ENCODE measurements around the gene SMG6. TPM values are rescaled to one million over a fixed set of nuclear protein-coding genes. Genes with fewer than 3 reads are reported as not detected.

SMG6 gene
- polyA plus RNA-seq, 1 of the 3 experiments (the other 2 are of a cell fraction) = 15.7 TPM

GRCh38 chr17:2057760-2058585 lies 245.6 kb downstream of the SMG6 start (continued):
- TF ChIP-seq REST (IDR thresholded peaks at IDR 0.05; ENCODE audit: low read depth, low read length) = no peak
- TF ChIP-seq RXRA (IDR thresholded peaks at IDR 0.05; ENCODE audit: borderline replicate concordance, low read depth) = no peak
- TF ChIP-seq TAF1 (IDR thresholded peaks at IDR 0.05; ENCODE audit: borderline replicate concordance, low read depth, low read length) = no peak
- no peak for TF ChIP-seq USF1 (IDR thresholded peaks at IDR 0.05; ENCODE audit: borderline replicate concordance, low read depth)
- no peak for TF ChIP-seq RCOR1 (IDR thresholded peaks at IDR 0.05; ENCODE audit: low read length)
- no peak for TF ChIP-seq CHD2 (IDR thresholded peaks at IDR 0.05; ENCODE audit: low read length, partially characterized antibody)
- no peak for TF ChIP-seq FOXM1 (IDR thresholded peaks at IDR 0.05; ENCODE audit: low read depth)
- TF ChIP-seq ELF1 (IDR thresholded peaks at IDR 0.05) = no peak

DNA sequence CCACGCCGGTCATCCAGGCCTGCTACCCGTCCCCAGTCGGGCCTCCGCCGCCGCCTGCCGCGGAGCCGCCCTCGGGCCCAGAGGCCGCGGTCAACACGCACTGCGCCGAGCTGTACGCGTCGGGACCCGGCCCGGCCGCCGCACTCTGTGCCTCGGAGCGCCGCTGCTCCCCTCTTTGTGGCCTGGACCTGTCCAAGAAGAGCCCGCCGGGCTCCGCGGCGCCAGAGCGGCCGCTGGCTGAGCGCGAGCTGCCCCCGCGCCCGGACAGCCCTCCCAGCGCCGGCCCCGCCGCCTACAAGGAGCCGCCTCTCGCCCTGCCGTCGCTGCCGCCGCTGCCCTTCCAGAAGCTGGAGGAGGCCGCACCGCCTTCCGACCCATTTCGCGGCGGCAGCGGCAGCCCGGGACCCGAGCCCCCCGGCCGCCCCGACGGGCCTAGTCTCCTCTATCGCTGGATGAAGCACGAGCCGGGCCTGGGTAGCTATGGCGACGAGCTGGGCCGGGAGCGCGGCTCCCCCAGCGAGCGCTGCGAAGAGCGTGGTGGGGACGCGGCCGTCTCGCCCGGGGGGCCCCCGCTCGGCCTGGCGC lies 246.3 kb downstream of the SMG6 start:
- POLR2A ChIA-PET = no interaction called here
- no peak for TF ChIP-seq EZH2phosphoT487 (IDR thresholded peaks at IDR 0.05; ENCODE audit: borderline replicate concordance, low read depth)
- no peak for TF ChIP-seq JUND (IDR thresholded peaks at IDR 0.05)
- no peak for TF ChIP-seq MXI1 (IDR thresholded peaks at IDR 0.05; ENCODE audit: low read depth, low read length)
- no peak for TF ChIP-seq USF1 (IDR thresholded peaks at IDR 0.05; ENCODE audit: borderline replicate concordance, low read depth)
- no peak for TF ChIP-seq REST (IDR thresholded peaks at IDR 0.05; ENCODE audit: low read depth, low read length)
- TF ChIP-seq RCOR1 (IDR thresholded peaks at IDR 0.05; ENCODE audit: low read length) = no peak
- TF ChIP-seq TCF12 (IDR thresholded peaks at IDR 0.05) = no peak
- no peak for TF ChIP-seq GATA2 (CRISPR knock-in tag; IDR thresholded peaks at IDR 0.05)
- Histone ChIP-seq H3K36me3 (replicated peaks in 1 of 2; ENCODE audit: control insufficient read depth in 1 of 2, insufficient read depth in 2 of 2, low read length in 1 of 2) (peaks cover 0 to 18% of the 10 kb centered on the region in 2 experiments), H3K9me2 (no peaks in the 10 kb centered on the region), H3K4me1 (ENCODE audit: control insufficient read depth in 1 of 2, insufficient read depth in 2 of 2, low read depth in 1 of 2, low read length in 1 of 2) (peaks cover under 1 to 11% of the 10 kb centered on the region in 2 experiments; a peak in 3 of 4 replicates), H2AFZ (ENCODE audit: low read depth) (no peak overlapping the region), H3K27ac (ENCODE audit: low read depth in 2 of 2, low read length in 1 of 2) (no peak overlapping the region), H4K20me1 (ENCODE audit: insufficient read depth) (no peaks in the 10 kb centered on the region), H3K79me2 (ENCODE audit: insufficient read depth) (no peaks in the 10 kb centered on the region), H3F3A (replicated peaks; ENCODE audit: insufficient read depth) (peaks cover 11% of the 10 kb centered on the region), H3K9me3 (no peaks in the 10 kb centered on the region), H3K4me2 (no peak overlapping the region), H3K27me3 (ENCODE audit: insufficient read depth) (no peaks in the 10 kb centered on the region), H3K9ac (no peak overlapping the region), H3K4me3 (ENCODE audit: low read depth in 2 of 2, low read length in 1 of 2) (no peak overlapping the region)
- no peak for DNase-seq
- CTCF ChIA-PET = interaction anchor here (0.6 to 8.0 kb wide), 9 partner anchors 9 to 224 kb away, joined by 3 to 185 read pairs (median 4); no protein-coding TSS in a partner anchor
- 95% methylated on average over 56 of the region's 81 CpGs for WGBS (ENCODE audit: low lambda C conversion rate)
